ENCODE results near the gene FFAR1. TPM values are rescaled to one million over a fixed set of nuclear protein-coding genes. Genes with fewer than 3 reads are reported as not detected.

Gene FFAR1
- total RNA-seq, 2 experiments from 2014 or later = 0.10 TPM; not detected in 1

DNA sequence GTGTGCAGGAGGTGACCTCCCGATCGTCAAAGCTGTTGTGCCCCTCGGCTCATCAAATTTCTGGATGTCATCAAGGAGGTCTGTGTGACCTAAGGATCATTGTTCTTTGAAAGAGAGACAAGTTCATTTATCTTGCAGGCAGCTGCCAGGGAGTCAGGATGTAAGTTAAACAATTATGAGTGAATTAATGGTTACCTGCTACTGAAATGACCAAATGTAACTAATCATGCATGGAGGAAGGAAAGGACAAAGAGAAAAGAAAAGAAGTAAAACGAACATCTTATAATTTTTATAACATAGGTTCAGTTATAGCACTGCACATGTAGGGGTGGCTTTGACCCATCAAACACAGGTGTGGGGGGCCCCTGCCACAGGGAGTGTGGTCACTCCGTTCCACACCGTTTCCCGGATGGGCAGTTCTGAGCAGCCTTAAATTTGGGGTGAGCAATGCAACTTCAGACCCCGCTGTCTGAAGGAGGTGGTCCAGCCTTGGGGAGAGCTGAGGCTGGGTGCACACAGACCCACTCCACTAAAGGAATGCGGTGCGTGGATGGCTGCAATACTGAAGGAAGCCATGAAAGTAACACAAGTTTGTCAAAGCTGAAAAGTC lies 13.5 kb upstream of the FFAR1 start:
- Mint-ChIP-seq H3K9me3 (no peaks in the 10 kb centered on the region), H3K4me3 (no peak overlapping the region), H3K27me3 (ENCODE audit: low read depth) (no peaks in the 10 kb centered on the region), H3K36me3 (ENCODE audit: low read depth) (no peaks in the 10 kb centered on the region), H3K4me1 (ENCODE audit: low read depth) (peaks cover 15% of the 10 kb centered on the region), H3K27ac (no peak overlapping the region)
- DNase-seq = no peak
- CTCF ChIA-PET = interaction anchor here (1.0 to 2.1 kb wide), 5 partner anchors 11 to 176 kb away, joined by 3 to 9 read pairs (median 4); no protein-coding TSS in a partner anchor
- intact Hi-C loops (cut with micrococcal nuclease) = no loop called here

DNA sequence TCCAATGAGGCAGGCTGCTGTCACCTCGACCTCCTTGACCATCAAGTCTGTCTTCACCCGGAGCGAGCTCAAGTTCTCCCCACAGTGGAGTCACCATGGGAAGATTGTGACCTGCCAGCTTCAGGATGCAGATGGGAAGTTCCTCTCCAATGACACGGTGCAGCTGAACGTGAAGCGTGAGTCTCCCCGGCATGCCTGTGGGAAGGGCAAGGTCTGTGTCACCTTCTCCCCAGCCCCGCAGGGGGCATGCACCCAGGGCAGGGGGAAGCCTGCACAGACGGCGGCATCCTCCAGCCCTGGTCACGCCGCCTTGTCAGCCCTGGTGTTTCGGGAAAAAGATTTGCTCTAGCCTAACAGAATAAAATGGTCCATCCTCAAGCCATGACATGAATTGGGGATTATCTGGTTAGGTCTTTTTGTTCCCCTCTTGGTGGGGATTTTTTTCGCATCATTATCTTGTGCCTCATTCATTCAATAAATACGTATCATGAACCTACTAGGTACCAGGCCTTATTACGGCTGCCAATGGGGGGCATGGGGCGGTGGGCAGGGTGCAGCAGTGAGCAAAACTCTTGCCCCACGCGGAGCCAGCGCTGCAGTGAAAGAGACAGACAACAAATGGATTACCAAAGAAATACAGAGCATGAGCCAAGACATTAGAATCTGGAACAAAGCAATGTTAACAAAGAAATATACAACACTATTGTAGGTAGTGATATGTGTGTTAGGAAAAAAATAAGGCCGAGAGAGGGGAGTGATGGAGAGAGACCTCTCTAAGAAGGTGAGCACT lies 11.3 kb upstream of the FFAR1 start:
- CTCF ChIA-PET = interaction anchor here (1.9 kb wide), 1 partner anchor 17 kb away, joined by 7 read pairs; no protein-coding TSS in a partner anchor
- no peak overlapping the region for H3K4me3 Mint-ChIP-seq
- peaks cover 15% of the 10 kb centered on the region for H3K4me1 Mint-ChIP-seq (ENCODE audit: low read depth)
- intact Hi-C loops (cut with micrococcal nuclease) = no loop called here
- H3K36me3 Mint-ChIP-seq (ENCODE audit: low read depth) = no peaks in the 10 kb centered on the region
- H3K27ac Mint-ChIP-seq = no peak overlapping the region
- DNase-seq = no peak
- no peaks in the 10 kb centered on the region for H3K9me3 Mint-ChIP-seq
- no peaks in the 10 kb centered on the region for H3K27me3 Mint-ChIP-seq (ENCODE audit: low read depth)

DNA sequence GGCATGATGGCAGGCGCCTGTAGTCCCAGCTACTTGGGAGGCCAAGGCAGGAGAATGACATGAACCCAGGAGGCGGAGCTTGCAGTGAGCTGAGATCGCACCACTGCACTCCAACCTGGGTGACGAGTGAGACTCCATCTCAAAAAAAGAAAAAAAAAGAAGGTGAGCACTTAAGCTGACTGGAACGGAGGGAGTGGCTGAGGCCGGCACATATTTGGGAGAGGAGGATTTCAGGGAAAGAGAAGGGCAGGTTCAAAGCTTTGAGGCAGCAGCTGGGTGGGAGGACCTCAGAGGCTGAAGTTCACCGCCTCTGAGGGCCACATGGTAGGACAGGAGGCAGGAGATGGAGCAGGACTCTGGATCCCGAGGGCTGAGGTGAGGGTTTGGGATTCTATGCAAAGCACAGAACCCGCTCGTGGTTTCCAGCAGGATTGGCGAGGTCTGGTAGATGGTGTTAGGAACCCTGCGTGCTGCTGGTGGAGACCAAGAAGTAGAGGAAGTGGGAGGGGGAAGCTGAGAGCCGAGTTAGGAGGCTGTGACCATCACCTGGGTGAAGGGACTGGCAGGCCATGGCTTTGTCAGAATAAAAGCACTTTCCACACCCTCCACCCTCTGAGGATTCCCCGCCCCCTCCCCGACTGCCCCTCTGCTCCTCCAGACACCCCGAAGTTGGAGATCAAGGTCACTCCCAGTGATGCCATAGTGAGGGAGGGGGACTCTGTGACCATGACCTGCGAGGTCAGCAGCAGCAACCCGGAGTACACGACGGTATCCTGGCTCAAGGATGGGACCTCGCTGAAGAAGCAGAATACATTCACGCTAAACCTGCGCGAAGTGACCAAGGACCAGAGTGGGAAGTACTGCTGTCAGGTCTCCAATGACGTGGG lies 10.4 kb upstream of the FFAR1 start:
- no peaks in the 10 kb centered on the region for H3K9me3 Mint-ChIP-seq
- H3K27me3 Mint-ChIP-seq (ENCODE audit: low read depth) = no peaks in the 10 kb centered on the region
- intact Hi-C loops (cut with micrococcal nuclease) = no loop called here
- CTCF ChIA-PET = interaction anchor here (1.6 to 1.9 kb wide), 2 partner anchors 16 to 173 kb away, joined by 3 to 7 read pairs; no protein-coding TSS in a partner anchor
- no peak overlapping the region for H3K4me3 Mint-ChIP-seq
- H3K4me1 Mint-ChIP-seq (ENCODE audit: low read depth) = peaks cover 15% of the 10 kb centered on the region
- no peak overlapping the region for H3K27ac Mint-ChIP-seq
- no peaks in the 10 kb centered on the region for H3K36me3 Mint-ChIP-seq (ENCODE audit: low read depth)
- DNase-seq = no peak

DNA sequence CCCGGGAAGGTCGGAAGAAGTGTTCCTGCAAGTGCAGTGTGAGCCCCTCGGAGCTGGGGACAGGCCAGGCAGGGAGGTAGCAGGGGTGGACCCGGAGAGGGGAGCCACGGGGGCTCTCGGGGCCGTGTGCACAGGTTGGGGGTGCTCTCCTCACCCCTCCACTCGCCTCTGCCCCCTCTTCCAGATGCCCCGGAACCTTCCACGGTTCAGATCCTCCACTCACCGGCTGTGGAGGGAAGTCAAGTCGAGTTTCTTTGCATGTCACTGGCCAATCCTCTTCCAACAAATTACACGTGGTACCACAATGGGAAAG lies 9.8 kb upstream of the FFAR1 start:
- intact Hi-C loops (cut with micrococcal nuclease) = no loop called here
- peaks cover 11% of the 10 kb centered on the region for H3K4me1 Mint-ChIP-seq (ENCODE audit: low read depth)
- H3K4me3 Mint-ChIP-seq = no peak overlapping the region
- no peaks in the 10 kb centered on the region for H3K9me3 Mint-ChIP-seq
- no peaks in the 10 kb centered on the region for H3K27me3 Mint-ChIP-seq (ENCODE audit: low read depth)
- CTCF ChIA-PET = interaction anchor here (0.7 to 1.6 kb wide), 2 partner anchors 10 to 173 kb away, joined by 3 to 4 read pairs; no protein-coding TSS in a partner anchor
- no peak for DNase-seq
- no peaks in the 10 kb centered on the region for H3K36me3 Mint-ChIP-seq (ENCODE audit: low read depth)
- H3K27ac Mint-ChIP-seq = no peak overlapping the region

DNA sequence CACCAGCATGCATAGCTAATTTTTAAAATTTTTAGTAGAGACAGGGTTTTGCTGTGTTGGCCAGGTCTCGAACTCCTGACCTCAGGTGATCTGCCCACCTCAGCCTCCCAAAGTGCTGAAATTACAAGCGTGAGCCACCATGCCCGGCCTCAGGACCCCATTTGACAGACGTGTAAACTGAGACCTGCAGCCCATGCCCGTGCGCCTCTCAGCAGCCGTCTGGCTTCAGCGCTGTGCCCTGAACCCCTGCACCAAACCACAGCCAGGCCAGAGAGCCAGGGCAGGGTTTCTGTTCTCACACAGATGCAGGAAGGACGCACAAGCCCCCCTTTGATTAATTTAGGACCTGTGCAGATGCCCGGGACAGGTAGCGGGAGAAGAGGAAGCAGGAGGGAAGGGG lies 7.3 kb upstream of the FFAR1 start:
- DNase-seq = no peak
- intact Hi-C loops (cut with micrococcal nuclease) = no loop called here
- H3K9me3 Mint-ChIP-seq = no peaks in the 10 kb centered on the region
- H3K27ac Mint-ChIP-seq = no peak overlapping the region
- no peaks in the 10 kb centered on the region for H3K27me3 Mint-ChIP-seq (ENCODE audit: low read depth)
- no peaks in the 10 kb centered on the region for H3K4me1 Mint-ChIP-seq (ENCODE audit: low read depth)
- no peaks in the 10 kb centered on the region for H3K36me3 Mint-ChIP-seq (ENCODE audit: low read depth)
- no peak overlapping the region for H3K4me3 Mint-ChIP-seq
- CTCF ChIA-PET = interaction anchor here (1.0 kb wide), 1 partner anchor 170 kb away, joined by 3 read pairs; no protein-coding TSS in a partner anchor

DNA sequence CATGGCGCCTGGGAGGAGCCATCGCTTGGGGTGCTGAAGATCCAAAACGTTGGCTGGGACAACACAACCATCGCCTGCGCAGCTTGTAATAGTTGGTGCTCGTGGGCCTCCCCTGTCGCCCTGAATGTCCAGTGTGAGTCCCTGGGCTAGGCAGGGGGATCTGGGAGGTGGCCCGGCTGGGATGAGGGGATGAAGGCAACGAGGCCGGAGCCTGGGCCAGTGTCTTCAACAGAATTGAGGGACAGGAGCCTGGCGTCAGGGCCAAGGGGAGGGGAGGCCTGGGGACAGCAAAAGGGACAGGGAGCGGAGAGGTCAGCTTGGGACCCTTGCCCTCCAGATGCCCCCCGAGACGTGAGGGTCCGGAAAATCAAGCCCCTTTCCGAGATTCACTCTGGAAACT lies 6.7 kb upstream of the FFAR1 start:
- Mint-ChIP-seq H3K27me3 (ENCODE audit: low read depth) (peaks cover 2% of the 10 kb centered on the region), H3K36me3 (ENCODE audit: low read depth) (no peaks in the 10 kb centered on the region), H3K4me1 (ENCODE audit: low read depth) (peaks cover 4% of the 10 kb centered on the region), H3K27ac (no peak overlapping the region), H3K4me3 (no peak overlapping the region), H3K9me3 (no peaks in the 10 kb centered on the region)
- CTCF ChIA-PET = no interaction called here
- no peak for DNase-seq
- intact Hi-C loops (cut with micrococcal nuclease) = no loop called here

DNA sequence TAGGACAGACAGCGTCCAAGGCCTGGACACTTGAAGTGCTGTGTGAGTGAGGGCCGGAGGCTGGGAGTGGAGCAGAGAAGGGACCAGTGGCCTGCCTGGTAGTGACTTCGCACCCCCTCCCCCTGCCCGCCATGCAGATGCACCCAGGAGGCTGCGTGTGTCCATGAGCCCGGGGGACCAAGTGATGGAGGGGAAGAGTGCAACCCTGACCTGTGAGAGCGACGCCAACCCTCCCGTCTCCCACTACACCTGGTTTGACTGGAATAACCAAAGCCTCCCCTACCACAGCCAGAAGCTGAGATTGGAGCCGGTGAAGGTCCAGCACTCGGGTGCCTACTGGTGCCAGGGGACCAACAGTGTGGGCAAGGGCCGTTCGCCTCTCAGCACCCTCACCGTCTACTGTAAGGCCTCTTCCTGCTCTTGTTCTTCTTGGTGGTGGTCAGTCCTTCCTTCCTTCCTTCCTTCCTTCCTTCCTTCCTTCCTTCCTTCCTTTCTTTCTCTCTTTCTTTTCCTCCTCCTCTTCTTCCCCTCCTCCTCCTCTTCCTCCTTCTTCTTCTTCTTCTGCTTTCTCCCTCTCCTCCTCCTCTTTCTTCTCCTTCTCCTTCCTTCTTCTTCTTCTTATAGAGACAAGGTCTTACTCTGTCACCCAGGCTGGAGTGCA lies 6.0 kb upstream of the FFAR1 start:
- Mint-ChIP-seq H3K27ac (peak overlapping the region; percentile 43), H3K4me3 (no peak overlapping the region), H3K4me1 (ENCODE audit: low read depth) (peaks cover 11% of the 10 kb centered on the region), H3K27me3 (ENCODE audit: low read depth) (peaks cover 2% of the 10 kb centered on the region), H3K36me3 (ENCODE audit: low read depth) (no peaks in the 10 kb centered on the region), H3K9me3 (no peaks in the 10 kb centered on the region)
- DNase-seq = no peak
- CTCF ChIA-PET = no interaction called here
- intact Hi-C loops (cut with micrococcal nuclease) = no loop called here

DNA sequence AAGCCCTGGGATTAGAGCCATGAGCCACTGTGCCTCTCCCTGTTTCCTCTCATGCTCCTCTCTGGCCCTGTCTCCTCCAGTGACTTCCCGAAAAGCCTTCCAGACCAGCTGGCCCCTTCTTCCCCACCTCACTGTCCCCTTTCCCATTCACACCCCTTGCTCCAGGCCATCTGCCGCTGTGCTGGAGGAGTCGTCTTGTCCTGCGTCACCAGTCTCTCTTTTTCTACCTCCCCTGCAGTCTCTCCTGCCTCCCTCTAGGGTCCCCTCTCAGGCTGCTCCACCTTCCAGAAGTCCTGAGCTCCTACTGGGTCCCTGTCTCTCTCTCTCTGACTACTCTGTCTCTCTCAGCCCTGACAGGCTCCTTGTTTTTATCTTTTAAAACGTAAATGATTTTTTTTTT lies 5.3 kb upstream of the FFAR1 start:
- Mint-ChIP-seq H3K27me3 (ENCODE audit: low read depth) (peaks cover 2% of the 10 kb centered on the region), H3K27ac (no peak overlapping the region), H3K4me3 (no peak overlapping the region), H3K4me1 (ENCODE audit: low read depth) (peaks cover 18% of the 10 kb centered on the region), H3K36me3 (ENCODE audit: low read depth) (no peaks in the 10 kb centered on the region), H3K9me3 (no peaks in the 10 kb centered on the region)
- CTCF ChIA-PET = interaction anchor here (0.7 kb wide), 1 partner anchor 466 kb away, joined by 3 read pairs; no protein-coding TSS in a partner anchor
- intact Hi-C loops (cut with micrococcal nuclease) = no loop called here
- DNase-seq = no peak

DNA sequence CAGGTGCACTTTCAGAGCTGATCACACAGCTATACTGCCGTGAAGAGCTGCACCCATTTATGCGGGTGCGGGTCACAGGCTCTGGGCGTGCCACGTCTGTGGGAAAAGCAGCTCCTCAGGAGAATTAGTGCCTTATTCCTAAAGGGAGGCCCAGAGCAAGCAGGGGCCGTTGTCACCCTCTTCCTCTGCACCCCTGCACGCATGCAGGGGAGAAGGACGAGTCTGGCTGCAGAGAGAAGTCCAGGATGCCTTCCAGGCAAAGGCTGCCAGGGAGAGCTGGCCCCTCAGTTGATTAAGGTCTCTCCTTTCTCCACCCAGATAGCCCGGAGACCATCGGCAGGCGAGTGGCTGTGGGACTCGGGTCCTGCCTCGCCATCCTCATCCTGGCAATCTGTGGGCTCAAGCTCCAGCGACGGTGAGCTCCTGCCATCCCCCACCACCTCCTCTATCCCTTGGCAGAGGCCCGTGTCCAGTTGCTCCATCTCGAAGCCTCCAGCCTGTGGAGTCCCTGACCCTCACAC lies 3.1 kb upstream of the FFAR1 start:
- no peak overlapping the region for H3K4me3 Mint-ChIP-seq
- no peak overlapping the region for H3K27ac Mint-ChIP-seq
- H3K27me3 Mint-ChIP-seq (ENCODE audit: low read depth) = peaks cover 2% of the 10 kb centered on the region
- no peaks in the 10 kb centered on the region for H3K9me3 Mint-ChIP-seq
- no peaks in the 10 kb centered on the region for H3K36me3 Mint-ChIP-seq (ENCODE audit: low read depth)
- peaks cover 32% of the 10 kb centered on the region for H3K4me1 Mint-ChIP-seq (ENCODE audit: low read depth)
- no peak for DNase-seq
- intact Hi-C loops (cut with micrococcal nuclease) = no loop called here
- CTCF ChIA-PET = interaction anchor here (1.8 kb wide), 1 partner anchor 12 kb away, joined by 8 read pairs; no protein-coding TSS in a partner anchor

DNA sequence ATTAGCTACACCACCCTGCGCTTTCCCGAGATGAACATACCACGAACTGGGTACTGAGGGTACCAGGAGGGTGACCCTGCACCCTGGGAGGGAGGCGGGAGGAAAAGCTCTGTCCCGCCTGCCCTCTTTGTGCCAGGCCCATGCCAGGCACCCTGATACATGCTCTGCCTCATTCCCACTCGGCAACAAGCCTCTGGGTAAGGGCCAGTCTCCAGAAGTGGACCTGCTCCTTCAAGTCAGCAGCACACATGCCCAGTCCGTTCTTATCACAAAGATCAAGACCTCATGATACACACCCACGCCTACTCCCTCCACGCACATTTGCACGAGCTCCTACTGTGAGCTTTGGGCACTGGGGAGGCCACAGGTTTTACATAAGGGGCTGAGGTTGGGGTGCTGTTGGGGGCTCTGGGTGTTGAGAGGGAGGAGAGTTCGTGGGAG lies 2.0 kb upstream of the FFAR1 start:
- intact Hi-C loops (cut with micrococcal nuclease) = loop anchor here (2.0 kb wide), 2 partner anchors 39 to 97 kb away; partner anchors contain the start of gene LSR
- Mint-ChIP-seq H3K4me1 (ENCODE audit: low read depth) (peaks cover 32% of the 10 kb centered on the region), H3K27ac (peak overlapping the region; percentile 98), H3K4me3 (peak overlapping the region; percentile 20), H3K9me3 (no peaks in the 10 kb centered on the region), H3K36me3 (ENCODE audit: low read depth) (no peaks in the 10 kb centered on the region), H3K27me3 (ENCODE audit: low read depth) (peaks cover 2% of the 10 kb centered on the region)
- CTCF ChIA-PET = interaction anchor here (1.0 to 1.8 kb wide), 2 partner anchors 13 to 123 kb away, joined by 3 to 8 read pairs; no protein-coding TSS in a partner anchor
- DNase-seq = no peak

DNA sequence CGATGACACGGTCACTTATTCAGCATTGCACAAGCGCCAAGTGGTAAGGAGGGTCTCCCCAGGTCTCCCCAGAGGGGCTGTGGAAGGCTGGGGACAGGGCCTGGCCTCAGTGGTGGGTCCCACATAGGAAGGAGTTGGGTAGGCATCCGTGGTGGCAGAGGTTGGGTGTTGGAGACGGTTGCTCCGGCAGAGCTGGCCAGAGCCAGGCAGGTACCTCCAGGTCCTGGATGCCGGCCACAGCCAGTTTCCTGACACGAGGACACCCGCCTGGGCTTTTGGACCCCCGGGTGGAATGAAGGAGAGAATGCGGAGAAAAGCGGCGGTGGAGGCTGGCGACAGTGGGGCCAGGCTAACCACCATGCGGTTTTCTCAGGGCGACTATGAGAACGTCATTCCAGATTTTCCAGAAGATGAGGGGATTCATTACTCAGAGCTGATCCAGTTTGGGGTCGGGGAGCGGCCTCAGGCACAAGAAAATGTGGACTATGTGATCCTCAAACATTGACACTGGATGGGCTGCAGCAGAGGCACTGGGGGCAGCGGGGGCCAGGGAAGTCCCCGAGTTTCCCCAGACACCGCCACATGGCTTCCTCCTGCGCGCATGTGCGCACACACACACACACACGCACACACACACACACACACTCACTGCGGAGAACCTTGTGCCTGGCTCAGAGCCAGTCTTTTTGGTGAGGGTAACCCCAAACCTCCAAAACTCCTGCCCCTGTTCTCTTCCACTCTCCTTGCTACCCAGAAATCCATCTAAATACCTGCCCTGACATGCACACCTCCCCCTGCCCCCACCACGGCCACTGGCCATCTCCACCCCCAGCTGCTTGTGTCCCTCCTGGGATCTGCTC lies 1.3 kb upstream of the FFAR1 start:
- peaks cover 32% of the 10 kb centered on the region for H3K4me1 Mint-ChIP-seq (ENCODE audit: low read depth)
- H3K9me3 Mint-ChIP-seq = no peaks in the 10 kb centered on the region
- H3K4me3 Mint-ChIP-seq = peak overlapping the region; percentile 46
- CTCF ChIA-PET = interaction anchor here (1.0 to 1.3 kb wide), 2 partner anchors 122 to 149 kb away, joined by 3 to 6 read pairs; no protein-coding TSS in a partner anchor
- peak overlapping the region; percentile 98 for H3K27ac Mint-ChIP-seq
- DNase-seq = peak; percentile 87
- intact Hi-C loops (cut with micrococcal nuclease) = loop anchor here (1.0 to 2.0 kb wide), 7 partner anchors 13 to 365 kb away; partner anchors contain the start of gene LSR
- H3K27me3 Mint-ChIP-seq (ENCODE audit: low read depth) = peaks cover 2% of the 10 kb centered on the region
- H3K36me3 Mint-ChIP-seq (ENCODE audit: low read depth) = no peaks in the 10 kb centered on the region

Measured in activated naive CD4-positive, alpha-beta T cell treated with anti-CD3 and anti-CD28 coated beads for 36 hours (primary cell).